ENCODE results near the gene STXBP2.

The STXBP2 gene

DNA sequence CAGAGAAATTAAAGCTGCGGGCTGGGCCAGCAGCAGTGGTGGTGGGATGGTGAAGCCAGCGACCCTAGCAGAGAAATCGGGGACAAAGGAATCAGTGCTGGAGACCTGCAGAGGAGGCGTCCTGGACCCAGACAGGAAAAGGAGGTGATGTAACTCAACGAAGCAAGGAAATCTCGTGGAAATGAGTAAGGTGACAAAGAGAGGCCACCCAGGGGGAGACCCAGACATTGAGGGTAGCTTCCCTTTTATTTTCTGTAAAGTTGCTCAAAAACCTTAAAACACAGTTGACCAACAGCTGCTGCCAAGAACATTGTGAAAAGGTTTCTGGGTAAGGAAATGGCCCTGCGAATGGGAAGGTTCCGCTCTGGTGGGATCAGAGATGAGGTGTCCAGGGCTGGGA, 18.7 kb downstream of the STXBP2 start:
- FAIRE-seq, result no peak

DNA sequence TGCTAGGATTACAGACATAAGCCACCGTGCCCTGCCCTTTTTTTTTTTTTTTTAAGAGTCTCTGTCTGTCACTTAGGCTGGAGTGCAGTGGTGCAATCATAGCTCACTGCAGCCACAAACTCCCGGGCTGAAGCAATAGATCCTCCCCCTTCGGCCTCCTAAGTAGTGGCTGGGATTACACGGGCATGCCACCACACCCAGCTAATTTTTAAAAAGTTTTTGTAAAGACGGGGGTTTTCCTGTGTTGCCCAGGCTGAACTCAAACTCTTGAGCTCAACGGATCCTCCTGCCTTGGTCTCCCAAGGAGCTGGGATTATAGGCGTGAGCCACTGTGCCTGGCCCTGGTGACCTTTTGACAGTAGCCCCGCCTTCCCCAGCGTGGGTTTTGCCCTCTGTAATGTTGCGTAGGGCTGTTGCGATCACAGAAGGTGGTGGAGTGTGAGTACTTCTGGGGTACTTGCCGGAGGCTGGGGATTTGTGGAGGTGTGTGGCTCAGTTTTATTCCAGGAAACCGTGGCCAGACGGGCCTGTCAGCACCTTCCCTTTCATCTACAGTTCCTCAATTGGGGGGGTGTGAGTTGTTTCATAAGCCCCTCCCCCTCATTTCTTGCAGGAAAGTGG, 20.3 kb downstream of the STXBP2 start:
- FAIRE-seq, result no peak

DNA sequence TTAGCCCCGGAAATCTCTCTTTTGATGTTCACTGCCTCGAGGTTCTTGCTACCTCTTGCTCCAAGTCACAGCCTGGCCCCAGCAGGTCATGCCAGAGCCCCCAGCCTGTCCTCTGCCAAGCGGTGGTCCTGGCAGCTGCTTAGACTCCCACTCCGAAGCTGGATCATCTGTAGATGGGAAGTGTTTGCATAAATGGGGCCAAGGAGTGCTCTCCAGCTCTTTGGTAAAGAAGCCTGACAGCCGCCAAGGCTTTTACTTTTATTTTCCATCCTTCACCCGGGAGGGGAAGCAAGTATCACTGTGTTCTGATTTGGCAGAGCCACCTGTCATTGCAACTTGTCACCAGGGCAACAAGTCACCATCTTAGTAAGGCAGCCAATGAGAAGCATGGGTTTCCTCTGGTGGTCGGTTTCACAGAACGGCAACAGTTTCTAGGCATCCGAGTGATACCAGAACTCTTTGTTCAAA, 21.3 kb downstream of the STXBP2 start:
- no peak for FAIRE-seq

DNA sequence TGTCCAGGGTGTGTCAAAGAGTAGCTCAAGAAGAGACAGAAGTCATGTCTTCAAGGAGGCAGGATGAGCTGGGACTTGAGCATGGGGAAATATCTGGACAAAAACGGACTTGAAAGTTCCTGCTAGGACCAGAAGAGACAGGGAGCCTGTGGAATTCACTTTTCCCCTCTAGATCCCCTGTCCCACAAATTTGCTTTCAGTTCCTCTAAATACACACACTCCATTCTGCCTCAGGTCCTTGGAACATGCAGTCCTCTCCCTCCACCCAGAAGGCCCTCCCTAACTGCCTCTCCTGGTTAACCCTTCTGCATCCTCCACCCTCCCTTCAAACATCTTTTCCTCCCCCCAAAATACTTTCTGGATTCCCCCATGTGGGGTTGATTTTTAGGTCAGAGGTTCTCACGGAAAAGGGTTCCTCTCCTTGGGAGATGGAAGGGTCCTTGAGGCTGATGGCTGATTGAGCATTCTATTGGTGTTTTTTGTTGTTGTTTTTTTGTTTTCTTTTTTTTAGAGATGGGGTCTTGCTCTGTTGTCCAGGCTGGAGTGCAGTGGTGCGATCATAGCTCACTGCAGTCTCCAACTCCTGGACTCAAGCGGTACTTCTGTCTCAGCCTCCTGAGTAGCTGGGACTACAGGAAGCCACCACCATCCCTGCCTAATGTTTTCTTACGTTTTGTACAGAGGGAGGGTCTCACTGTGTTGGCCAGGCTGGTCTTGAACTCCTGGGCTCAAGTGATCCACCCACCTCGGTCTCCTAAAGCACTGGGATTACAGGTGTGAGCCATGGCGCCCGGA, 25.0 kb downstream of the STXBP2 start:
- FAIRE-seq, result no peak

DNA sequence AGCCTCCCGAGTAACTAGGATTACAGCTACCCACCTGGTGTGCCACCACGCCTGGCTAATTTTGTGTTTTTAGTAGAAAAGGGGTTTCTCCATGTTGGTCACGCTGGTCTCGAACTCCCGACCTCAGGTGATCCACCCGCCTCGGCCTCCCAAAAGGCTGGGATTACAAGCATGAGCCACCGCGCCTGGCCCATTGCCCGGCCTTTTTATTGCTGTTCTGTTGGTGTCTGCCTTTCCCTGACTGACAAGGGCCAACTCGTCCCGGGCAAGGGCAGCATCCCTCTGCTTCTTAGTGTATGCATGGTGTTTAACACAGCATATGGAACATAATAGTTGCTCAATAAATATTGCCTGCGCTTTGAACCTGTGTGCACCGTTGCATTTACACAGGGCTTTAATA, 25.7 kb downstream of the STXBP2 start:
- FAIRE-seq, result no peak

DNA sequence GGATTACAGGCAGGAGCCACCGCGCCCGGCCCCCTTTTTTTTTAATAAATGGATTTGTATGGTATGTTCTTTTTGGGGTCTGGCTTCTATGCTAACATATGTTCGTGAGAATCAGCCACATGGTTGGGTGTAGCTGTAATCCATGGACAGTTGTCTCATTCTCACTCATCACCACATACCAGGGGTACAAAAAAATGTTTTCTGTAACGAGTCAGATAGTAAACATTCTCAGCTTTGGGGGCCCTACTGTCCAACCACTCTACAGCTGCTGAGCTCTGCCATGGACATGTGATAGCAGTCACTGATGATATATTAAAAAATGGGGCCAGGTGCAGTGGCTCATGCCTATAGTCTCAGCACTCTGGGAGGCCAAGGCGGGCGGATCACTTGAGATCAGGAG, 26.8 kb downstream of the STXBP2 start:
- FAIRE-seq, result no peak

DNA sequence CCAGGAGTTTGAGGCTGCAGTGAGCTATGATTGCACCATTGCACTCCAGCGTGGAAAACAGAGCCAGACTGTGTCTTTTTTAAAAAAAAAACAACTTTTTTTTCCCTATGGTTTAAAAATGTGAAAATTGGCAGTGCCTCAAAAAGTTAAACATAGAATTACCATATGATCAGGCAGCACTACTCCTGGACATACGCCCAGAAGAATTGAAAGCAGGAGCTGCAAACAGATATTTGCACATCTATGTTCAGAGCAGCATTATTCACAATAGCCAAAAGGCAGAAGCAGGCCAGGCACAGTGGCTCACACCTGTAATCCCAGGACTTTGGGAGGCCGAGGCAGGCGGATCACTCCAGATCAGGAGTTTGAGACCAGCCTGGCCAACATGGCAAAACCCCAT, 28.2 kb downstream of the STXBP2 start:
- FAIRE-seq, result no peak

DNA sequence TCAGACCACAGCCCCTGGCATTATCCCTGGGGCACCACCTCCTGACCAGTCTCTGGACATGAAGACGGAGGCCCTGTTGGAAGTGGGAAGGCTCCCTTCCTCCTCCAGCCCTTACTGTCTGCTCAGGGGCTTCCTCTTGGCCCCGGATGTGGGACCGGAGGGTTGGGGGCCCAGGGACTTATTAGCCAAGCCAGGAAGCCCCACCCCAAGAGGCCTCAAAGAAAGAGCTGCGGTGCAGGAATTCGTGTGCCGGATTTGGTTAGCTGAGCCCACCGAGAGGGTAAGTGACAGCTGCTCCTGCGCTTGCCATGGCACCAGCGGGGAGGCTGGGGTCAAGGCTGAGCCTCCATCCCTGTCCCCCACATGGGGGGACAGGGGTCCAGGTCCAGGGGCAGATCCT, 31.9 kb downstream of the STXBP2 start, which contains the start of gene RETN:
Gene RETN, plus strand, starts transcription at position 208 of the 400 bp plus-strand sequence. CDS start 278 bp downstream, outside the sequence.
- no peak for FAIRE-seq

DNA sequence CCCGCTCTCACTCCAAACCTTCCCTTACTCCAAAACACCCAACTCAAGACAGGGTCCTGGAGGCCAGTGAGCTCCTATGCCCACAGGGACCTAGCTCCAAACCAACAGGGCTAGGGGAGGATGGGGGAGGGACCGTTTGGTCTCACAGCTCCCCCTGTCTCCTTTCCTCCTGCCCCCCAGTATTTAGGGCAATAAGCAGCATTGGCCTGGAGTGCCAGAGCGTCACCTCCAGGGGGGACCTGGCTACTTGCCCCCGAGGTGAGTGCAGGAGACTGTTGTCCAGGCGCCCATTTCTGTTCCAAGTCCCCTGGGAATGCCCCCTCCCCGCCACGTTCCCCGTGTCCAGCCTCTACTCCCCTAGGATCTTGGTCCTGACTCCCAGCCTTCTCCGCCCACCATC, 32.7 kb downstream of the STXBP2 start:
- FAIRE-seq, result no peak

DNA sequence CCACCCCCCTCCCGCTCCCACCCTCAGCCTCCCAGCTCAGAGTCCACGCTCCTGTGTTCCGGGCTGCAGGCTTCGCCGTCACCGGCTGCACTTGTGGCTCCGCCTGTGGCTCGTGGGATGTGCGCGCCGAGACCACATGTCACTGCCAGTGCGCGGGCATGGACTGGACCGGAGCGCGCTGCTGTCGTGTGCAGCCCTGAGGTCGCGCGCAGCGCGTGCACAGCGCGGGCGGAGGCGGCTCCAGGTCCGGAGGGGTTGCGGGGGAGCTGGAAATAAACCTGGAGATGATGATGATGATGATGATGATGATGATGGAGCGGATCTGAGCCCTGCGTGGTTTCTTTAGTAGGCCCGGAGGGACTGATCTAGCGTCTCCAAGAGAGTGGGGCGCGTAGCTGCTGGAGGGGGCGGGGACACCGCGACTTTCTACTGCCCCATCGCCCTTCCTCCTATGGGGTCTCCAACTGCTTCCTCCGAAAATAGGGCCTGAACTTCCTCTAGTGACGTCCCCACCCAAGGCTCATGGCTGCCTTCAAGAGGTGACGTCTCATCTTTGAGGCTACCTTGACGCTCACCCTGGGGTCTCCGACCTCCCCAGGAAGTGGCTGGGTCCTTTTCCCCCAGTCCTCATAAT, 33.4 kb downstream of the STXBP2 start:
- FAIRE-seq, result no peak

DNA sequence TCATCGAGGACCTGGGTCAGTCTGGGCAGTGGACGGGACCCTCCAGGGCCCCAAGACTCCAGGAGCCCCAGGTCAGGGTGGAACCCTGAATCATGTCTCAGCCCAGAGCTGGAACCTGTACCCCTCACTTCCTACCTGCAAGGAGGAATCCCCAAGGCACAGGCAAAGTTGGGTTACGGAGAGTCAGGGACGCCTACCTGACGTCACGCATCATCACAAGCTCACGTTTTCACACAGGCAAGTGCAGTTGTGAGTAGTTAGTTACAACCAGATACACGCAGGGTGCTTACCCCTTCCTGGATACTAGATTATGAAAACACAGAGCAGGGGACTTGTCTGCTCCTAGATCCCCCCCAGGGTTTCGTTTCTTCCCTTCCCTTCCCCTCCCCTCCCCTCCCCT, 33.9 kb downstream of the STXBP2 start:
- FAIRE-seq, result no peak

DNA sequence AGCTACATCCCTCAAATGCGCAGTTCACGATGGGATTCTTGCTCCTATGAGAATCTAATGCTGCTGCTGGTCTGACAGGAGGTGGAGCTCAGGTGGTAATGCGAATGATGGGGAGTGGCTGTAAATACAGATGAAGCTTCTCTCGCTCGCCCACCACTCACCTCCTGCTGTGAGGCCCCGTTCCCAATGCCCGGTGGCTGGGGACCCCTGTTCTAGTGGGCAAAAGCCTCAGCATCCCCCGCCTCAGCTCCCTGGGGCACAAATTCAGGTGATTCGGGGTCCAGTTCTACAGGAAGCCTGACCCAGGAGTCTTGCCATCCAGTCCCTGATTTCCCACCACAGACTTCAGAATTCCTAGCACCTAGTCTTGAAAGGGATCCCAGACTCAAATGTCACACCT, 35.6 kb downstream of the STXBP2 start:
- no peak for FAIRE-seq

DNA sequence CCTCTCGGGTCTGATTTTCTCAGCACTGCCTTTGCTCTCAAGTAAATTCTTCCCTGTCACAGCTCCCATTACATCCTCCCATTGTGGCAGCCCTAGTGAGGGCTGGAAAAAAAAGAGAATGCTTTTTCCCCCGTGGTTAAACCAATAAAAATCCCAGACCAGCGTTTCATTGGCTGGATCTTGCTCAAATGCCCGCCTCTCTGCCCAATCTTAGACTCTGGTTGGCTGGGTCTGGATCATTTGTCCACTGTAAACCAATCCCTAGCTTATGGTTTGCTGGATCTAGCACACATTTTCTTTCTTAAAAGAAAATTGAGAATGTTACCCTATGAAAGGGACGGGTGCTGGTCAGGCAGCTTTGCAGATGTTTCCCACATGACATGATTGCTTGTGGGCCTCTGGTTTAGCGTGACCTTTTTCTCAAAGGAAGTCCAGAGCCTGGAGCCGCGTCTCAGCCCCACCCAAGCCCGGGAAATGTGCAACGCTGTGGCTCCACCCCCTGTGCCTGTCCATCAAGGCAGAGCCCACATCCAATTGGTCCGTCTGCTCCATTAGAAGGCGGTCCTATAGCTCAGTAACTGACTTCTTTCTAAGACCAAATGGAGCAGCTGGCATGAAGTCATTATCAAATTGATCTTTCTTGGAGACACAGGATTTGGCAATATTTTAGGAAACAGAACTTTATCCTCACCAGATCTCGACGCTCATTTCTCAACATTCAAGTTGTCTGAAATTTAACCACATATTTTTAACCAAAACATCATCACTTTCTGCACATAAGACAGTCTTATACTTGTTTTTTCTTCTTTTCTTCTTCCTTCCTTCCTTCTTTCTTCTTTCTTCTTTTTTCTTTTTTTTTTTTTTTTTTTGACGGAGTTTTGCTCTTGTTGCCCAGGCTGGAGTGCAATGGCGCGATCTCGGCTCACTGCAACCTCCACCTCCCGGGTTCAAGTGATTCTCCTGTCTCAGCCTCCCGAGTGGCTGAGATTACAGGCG, 37.4 kb downstream of the STXBP2 start:
- FAIRE-seq, result no peak

DNA sequence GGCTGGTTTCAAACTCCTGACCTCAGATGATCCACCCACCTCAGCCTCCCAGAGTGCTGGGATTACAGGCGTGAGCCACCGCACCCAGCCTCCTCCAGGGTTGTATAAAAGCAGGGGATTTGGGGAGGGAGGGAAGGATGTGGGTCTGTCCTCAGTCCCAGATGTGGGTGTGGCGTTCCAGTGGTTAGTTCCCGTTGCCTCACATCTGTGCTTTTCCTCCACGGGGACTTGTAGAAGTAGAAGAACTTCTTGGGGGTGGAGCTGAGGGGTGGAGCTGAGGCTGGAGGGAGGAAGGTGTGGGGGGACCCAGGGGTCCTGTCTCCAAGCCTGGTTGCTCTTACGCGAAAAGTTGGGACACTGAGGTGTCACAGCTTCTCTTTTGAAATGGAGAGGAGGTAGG, 39.5 kb downstream of the STXBP2 start:
- FAIRE-seq, result no peak

DNA sequence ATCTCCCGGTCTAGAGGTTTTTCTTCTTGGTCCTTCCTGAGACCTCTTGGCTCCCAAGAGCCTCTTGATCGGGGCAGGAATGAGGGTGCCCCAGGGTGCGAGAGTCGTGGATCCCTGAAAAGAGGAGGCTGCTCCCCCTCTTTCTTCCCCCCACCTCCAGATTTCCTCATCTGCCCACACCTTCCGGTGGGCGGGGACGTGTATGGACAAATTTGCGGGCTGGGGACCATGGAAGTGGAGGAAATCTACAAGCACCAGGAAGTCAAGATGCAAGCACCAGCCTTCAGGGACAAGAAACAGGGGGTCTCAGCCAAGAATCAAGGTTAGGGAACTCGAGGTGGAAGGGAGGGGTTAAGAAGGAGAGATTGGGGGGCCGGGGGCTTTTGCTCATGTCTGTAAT, 39.9 kb downstream of the STXBP2 start, which contains the start of gene MCEMP1:
Gene MCEMP1, plus strand, starts transcription at position 237 of the 400 bp plus-strand sequence. Its CDS starts 31 bp downstream, at position 268.
- FAIRE-seq, result no peak

DNA sequence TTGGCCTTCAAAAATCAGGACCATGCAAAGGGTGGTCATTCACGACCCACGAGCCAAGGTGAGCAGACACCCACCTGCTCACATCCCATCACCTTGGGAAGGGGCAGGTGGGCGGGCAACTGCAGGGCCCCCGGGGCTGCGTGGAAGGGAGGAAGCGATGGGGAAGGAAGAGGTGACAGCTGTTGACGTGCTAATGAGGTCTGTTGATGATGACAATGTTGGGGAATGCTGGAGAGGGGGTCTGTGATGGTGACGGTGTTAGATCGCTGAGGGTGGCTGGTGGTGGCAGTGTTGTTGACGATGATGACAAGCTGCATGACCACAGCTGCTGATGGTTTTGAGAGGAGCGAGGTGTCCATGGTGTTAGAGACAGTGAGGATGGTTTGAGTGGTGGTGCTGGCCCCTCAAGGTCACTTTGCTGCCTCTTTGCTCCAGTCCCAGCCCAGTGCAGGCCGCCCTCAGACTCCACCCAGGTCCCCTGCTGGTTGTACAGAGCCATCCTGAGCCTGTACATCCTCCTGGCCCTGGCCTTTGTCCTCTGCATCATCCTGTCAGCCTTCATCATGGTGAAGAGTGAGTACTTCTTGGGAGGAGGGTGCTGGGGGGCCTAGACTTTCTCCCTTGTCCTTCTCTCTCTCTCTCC, 40.9 kb downstream of the STXBP2 start:
- no peak for FAIRE-seq

DNA sequence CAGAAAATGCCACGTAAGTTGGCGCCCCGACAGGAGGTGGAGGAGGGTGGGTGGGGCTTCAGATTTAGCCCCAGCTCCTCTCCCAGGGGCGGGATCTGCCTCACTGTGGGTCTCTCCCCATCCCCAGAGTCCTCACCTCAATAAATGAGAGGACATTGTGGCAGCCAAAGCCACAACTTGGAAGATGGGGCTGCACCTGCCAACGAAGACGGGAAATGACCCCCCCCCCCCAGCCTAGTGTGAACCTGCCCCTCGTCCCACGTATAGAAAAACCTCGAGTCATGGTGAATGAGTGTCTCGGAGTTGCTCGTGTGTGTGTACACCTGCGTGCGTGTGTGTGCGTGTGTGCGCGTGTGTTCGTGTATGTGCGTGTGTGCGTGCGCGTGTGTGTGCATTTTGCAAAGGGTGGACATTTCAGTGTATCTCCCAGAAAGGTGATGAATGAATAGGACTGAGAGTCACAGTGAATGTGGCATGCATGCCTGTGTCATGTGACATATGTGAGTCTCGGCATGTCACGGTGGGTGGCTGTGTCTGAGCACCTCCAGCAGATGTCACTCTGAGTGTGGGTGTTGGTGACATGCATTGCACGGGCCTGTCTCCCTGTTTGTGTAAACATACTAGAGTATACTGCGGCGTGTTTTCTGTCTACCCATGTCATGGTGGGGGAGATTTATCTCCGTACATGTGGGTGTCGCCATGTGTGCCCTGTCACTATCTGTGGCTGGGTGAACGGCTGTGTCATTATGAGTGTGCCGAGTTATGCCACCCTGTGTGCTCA, 42.3 kb downstream of the STXBP2 start:
- FAIRE-seq, result no peak

DNA sequence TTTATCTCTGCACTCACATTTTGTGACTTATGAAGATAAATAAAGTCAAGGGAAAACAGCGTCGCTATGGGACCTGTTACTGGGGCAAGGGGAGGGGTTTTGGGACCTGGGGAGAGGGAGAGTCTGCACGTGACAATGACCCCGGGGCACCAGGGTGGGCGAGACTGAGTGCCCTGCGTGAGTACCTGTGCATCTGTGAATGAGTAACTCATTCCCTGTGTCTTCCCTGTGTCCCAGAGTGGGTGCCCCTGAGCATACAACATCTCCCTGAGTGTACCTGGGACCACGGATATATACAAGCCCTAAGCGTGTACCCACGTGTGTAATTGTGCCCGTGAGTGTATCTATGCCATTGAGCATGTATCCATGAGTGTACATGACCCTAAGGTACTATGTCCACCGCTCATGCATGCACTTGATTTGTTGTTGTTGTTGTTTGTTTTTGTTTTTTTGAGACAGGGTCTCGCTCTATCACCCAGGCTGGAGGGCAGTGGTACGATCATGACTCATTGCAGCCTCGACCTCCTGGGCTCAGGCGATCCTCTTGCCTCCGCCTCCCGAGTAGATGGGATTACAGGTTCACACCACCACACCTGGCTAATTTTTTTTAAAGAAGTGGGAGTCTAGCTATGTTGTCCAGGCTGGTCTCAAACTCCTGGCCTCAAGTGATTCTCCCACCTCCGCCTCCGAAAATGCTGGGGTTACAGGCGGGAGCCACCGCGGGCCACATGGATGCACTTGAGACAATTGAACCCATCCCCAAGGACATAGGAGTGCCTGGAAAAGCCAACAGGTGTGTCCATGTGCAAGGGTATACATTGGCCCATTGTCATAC, 43.1 kb downstream of the STXBP2 start:
- FAIRE-seq, result no peak

DNA sequence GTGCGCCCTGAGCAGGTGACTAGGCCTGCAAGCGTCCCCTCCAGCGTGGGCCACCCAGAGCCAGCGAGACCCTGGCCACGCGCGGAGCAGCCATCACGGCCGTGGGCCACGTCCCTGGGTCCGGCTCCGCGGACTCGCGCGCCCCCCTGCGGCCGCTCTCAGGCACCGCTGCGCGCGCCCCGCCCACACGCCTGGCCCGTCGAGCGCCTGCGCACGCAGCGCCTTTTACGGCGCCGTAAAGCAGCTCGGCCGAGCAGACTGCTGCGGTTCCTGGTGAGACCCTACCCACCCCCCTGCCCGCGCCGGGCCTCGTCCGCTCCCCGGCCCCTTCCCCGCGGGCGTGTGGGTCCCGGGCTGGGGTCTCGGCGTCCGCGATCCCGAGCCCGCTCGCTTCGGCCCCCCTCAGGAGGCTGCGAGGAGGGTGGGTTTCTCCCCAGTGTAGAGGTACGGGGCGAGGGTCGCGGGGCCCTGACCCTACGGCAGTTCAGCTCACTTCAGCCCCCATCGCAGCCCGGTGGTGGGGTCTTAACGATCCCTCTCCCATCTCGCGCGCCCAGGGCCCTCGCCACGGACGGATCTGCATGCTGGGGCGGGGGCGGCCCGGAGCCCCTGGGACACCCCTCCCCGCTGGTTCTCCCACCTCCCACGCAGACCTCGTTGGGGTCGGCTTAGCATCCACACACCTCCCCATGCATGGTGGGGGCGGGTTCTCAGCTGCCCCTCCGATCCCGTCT, 43.9 kb downstream of the STXBP2 start, which contains the start of gene TRAPPC5:
Gene TRAPPC5, plus strand, starts transcription at position 228 of the 734 bp plus-strand sequence. CDS start 1,421 bp downstream, outside the sequence.
- no peak for FAIRE-seq

Data from endometrium (tissue), 2 donors.